MM.1S (cell line): ENCODE data around the gene TRIM68.
A peak's percentile ranks its signal among the peaks of the same experiment; 100 is the strongest.

Experiments
- DNase-seq: peaks from one replicate; pipeline ENCODE4 v3.0.0-alpha.2; 2015
- H2AFZ ChIP-seq: fragments of 300-600 bp; sonication (generic); 2 replicates; pipeline ENCODE4 v1.6.0; 2016; ENCODE audit warnings: antibody characterized with exemption, low read length
- H3F3A ChIP-seq: fragments of 300-600 bp; sonication (generic); 2 replicates; pipeline ENCODE4 v1.6.1; 2016; ENCODE audit warnings: mild to moderate bottlenecking, antibody characterized with exemption, low read length, moderate library complexity, mixed read lengths; ENCODE audit not compliant: insufficient read depth
- H3K27ac ChIP-seq: fragments of 300-600 bp; sonication (generic); 2 replicates; pipeline ENCODE4 v1.5.1; 2016; ENCODE audit warnings: mild to moderate bottlenecking, low read length
- H3K27me3 ChIP-seq: fragments of 300-600 bp; sonication (generic); replicated peaks from 2 replicates; pipeline ENCODE4 v1.6.0; 2016; ENCODE audit warnings: low read length; ENCODE audit not compliant: insufficient read depth
- H3K36me3 ChIP-seq: fragments of 300-600 bp; sonication (generic); replicated peaks from 2 replicates; pipeline ENCODE4 v1.6.1; 2016; ENCODE audit warnings: mild to moderate bottlenecking, low read length, mixed read lengths; ENCODE audit not compliant: insufficient read depth
- H3K4me1 ChIP-seq: fragments of 300-600 bp; sonication (generic); 2 replicates; pipeline ENCODE4 v1.6.1; 2016; ENCODE audit warnings: low read length, mixed read lengths
- H3K4me2 ChIP-seq: fragments of 300-600 bp; sonication (generic); 2 replicates; pipeline ENCODE4 v1.6.0; 2016; ENCODE audit warnings: low read depth, low read length
- H3K4me3 ChIP-seq: fragments of 300-600 bp; sonication (generic); 2 replicates; pipeline ENCODE4 v1.5.1; 2016; ENCODE audit warnings: low read length, mixed read lengths
- H3K79me2 ChIP-seq: fragments of 300-600 bp; sonication (generic); 2 replicates; pipeline ENCODE4 v1.6.1; 2016; ENCODE audit warnings: mixed run types, low read length, mixed read lengths
- H3K9ac ChIP-seq: fragments of 300-600 bp; sonication (generic); 2 replicates; pipeline ENCODE4 v1.6.1; 2016; ENCODE audit warnings: low read length, mixed read lengths
- H3K9me2 ChIP-seq: fragments of 300-600 bp; sonication (generic); replicated peaks from 2 replicates; pipeline ENCODE4 v1.6.1; 2016; ENCODE audit warnings: mild to moderate bottlenecking, low read length, mixed read lengths; ENCODE audit not compliant: insufficient read depth
- H3K9me3 ChIP-seq: fragments of 300-600 bp; sonication (generic); replicated peaks from 2 replicates; pipeline ENCODE4 v1.6.1; 2016; ENCODE audit warnings: mild to moderate bottlenecking, low read length, mixed read lengths; ENCODE audit not compliant: insufficient read depth
- H4K20me1 ChIP-seq: fragments of 300-600 bp; sonication (generic); 2 replicates; pipeline ENCODE4 v1.6.1; 2016; ENCODE audit warnings: mild to moderate bottlenecking, low read length, moderate library complexity, mixed read lengths; ENCODE audit not compliant: insufficient read depth
- EZH2 ChIP-seq: fragments of 300-600 bp; sonication (generic); optimal IDR thresholded peaks from 2 replicates; pipeline ENCODE3; 2017; ENCODE audit warnings: low read depth, mild to moderate bottlenecking, antibody characterized with exemption, low read length, mixed read lengths
- EZH2phosphoT487 ChIP-seq: fragments of 300-600 bp; sonication (generic); IDR thresholded peaks from 2 replicates; pipeline ENCODE4 v1.6.1; 2018; ENCODE audit warnings: antibody characterized with exemption, low read length
- TF ChIP-seq, protein P1 (sequence below): fragments of 300-600 bp; sonication (generic); IDR thresholded peaks from 2 replicates; pipeline ENCODE4 v1.5.1; 2016; ENCODE audit warnings: antibody characterized with exemption, low read length, mixed read lengths

TRIM68 gene, protein sequence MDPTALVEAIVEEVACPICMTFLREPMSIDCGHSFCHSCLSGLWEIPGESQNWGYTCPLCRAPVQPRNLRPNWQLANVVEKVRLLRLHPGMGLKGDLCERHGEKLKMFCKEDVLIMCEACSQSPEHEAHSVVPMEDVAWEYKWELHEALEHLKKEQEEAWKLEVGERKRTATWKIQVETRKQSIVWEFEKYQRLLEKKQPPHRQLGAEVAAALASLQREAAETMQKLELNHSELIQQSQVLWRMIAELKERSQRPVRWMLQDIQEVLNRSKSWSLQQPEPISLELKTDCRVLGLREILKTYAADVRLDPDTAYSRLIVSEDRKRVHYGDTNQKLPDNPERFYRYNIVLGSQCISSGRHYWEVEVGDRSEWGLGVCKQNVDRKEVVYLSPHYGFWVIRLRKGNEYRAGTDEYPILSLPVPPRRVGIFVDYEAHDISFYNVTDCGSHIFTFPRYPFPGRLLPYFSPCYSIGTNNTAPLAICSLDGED

DNA sequence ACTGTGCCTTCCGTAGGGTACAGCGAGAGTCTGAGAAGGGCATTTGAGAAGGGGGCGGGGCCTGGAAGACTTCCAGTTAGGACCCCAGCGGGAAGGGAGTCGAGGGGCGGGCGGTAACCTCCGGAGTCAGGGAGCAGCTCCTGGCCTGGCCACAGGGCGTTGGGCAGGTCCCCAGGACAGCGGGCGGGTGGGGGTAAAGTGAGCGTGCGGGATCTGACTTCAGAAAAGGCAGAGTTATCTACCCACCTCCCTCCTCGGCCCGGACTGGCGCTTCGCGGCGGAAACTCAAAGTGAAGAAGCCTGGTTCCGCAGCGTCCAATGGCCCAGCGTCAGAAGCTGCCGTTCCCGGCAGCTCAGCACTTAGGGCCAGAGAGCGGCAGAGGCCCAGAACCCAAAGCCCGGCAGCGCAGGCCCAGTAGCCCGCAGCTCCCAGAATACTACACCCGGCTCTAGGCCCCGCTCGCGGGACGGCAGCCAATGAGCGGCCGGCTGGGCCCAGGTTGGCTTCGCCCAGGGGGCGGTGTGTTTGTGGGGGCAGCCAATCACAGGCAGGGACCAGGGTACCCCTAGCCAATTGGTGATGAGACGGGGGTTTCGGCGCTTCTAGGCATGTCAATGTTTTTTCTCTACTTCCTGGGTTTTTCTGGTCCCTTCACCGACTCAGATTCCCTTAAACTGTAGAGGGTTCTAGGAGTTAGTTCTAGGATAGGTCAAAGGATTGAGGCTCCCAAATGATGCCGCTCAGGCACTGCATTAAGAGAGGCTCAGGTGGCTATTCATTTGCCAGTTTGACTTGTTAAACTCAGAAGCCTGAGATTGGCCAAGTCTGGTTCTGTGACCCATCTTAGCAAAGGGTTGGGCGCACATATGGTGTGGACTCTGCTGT is at the start of gene TRIM68:
TRIM68 (minus strand) TSS at position 451 of the 886 bp plus-strand sequence. CDS start 2,727 bp downstream, outside the sequence.
- peak; percentile 96 for DNase-seq
- Histone ChIP-seq H3K4me3 (peak within 1 kb of the TSS; percentile 75), H3F3A (peaks cover 6% of the 10 kb centered on the region; the same call in 1 of the 2 replicates), H3K4me1 (no peaks in the 10 kb centered on the region; the same call in 1 of the 2 replicates), H3K9me2 (no peaks in the 10 kb centered on the region), H3K79me2 (no peaks in the 10 kb centered on the region), H3K27ac (peak within 1 kb of the TSS; percentile 64; the same call in 1 of the 2 replicates), H3K9ac (peak within 1 kb of the TSS; percentile 78), H2AFZ (peak within 1 kb of the TSS; percentile 79), H3K9me3 (no peaks in the 10 kb centered on the region), H3K27me3 (no peaks in the 10 kb centered on the region), H4K20me1 (no peaks in the 10 kb centered on the region), H3K36me3 (no peaks in the 10 kb centered on the region), H3K4me2 (peak within 1 kb of the TSS; percentile 86)
- TF ChIP-seq EZH2phosphoT487 (no peak), EZH2 (no peak)
- TF ChIP-seq, protein P1, sequence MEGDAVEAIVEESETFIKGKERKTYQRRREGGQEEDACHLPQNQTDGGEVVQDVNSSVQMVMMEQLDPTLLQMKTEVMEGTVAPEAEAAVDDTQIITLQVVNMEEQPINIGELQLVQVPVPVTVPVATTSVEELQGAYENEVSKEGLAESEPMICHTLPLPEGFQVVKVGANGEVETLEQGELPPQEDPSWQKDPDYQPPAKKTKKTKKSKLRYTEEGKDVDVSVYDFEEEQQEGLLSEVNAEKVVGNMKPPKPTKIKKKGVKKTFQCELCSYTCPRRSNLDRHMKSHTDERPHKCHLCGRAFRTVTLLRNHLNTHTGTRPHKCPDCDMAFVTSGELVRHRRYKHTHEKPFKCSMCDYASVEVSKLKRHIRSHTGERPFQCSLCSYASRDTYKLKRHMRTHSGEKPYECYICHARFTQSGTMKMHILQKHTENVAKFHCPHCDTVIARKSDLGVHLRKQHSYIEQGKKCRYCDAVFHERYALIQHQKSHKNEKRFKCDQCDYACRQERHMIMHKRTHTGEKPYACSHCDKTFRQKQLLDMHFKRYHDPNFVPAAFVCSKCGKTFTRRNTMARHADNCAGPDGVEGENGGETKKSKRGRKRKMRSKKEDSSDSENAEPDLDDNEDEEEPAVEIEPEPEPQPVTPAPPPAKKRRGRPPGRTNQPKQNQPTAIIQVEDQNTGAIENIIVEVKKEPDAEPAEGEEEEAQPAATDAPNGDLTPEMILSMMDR, result no peak

- Histone ChIP-seq H3K9ac (no peak overlapping the region), H3K36me3 (no peaks in the 10 kb centered on the region)
Observed at GRCh38 chr11:4654635-4655369, 46.8 kb upstream of the TRIM68 start.

DNA sequence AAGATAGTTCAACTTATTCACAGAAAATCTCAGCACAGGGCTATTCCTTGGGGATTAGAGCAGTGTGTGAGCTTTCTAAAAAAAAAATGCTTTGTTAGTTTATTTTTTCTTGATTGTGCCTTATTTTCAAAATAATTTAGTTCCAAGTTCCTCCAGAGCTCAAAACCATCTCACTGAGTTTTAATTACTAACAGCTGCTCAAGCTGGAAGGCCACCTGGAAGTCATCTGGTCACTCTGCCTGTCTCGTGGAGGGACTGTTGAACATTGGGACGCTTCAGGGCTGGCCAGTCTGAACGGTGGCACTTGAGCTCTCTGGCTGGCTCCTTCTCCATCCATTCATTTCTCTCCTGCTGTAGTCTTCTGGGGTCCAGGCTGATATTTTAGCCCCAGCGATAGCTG is 39.7 kb upstream of the TRIM68 start:
- no peaks in the 10 kb centered on the region for H3K36me3 ChIP-seq
- no peaks in the 10 kb centered on the region for H3K9me3 ChIP-seq

More at GRCh38 chr11:4654635-4655369, 46.8 kb upstream of the TRIM68 start:
- TF ChIP-seq EZH2 (no peak), EZH2phosphoT487 (no peak)
- TF ChIP-seq, protein P1, result no peak
- Histone ChIP-seq H3K9me2 (no peaks in the 10 kb centered on the region), H4K20me1 (no peaks in the 10 kb centered on the region), H3K4me1 (peaks cover 10% of the 10 kb centered on the region), H3K79me2 (no peaks in the 10 kb centered on the region), H3K27me3 (no peaks in the 10 kb centered on the region), H3F3A (no peaks in the 10 kb centered on the region), H3K4me3 (no peak overlapping the region), H2AFZ (no peak overlapping the region), H3K27ac (no peak overlapping the region), H3K4me2 (peak overlapping the region; percentile 18), H3K9me3 (no peaks in the 10 kb centered on the region)
- DNase-seq, result peak; percentile 9

More for the DNA sequence above, 39.7 kb upstream of the TRIM68 start:
- TF ChIP-seq EZH2 (no peak), EZH2phosphoT487 (no peak)
- TF ChIP-seq, protein P1, result no peak
- Histone ChIP-seq H2AFZ (no peak overlapping the region), H3K9me2 (no peaks in the 10 kb centered on the region), H3K27me3 (no peaks in the 10 kb centered on the region), H4K20me1 (no peaks in the 10 kb centered on the region), H3K27ac (no peak overlapping the region), H3K9ac (no peak overlapping the region), H3F3A (no peaks in the 10 kb centered on the region), H3K4me2 (no peak overlapping the region), H3K4me3 (no peak overlapping the region), H3K4me1 (no peaks in the 10 kb centered on the region), H3K79me2 (no peaks in the 10 kb centered on the region)
- DNase-seq, result no peak
